Measurements from ENCODE around the gene OLIG2.

OLIG2 gene

GRCh38 chr21:33007747-33008146, 18.0 kb upstream of the OLIG2 start:
- no peak for TF ChIP-seq NFIC (IDR thresholded peaks at IDR 0.05)
- TF ChIP-seq EP300 (IDR thresholded peaks at IDR 0.05; ENCODE audit: borderline replicate concordance), result no peak

GRCh38 chr21:33008333-33009051, 17.2 kb upstream of the OLIG2 start:
- no peak for TF ChIP-seq REST (IDR thresholded peaks at IDR 0.05; ENCODE audit: low read depth)
- TF ChIP-seq EP300 (IDR thresholded peaks at IDR 0.05; ENCODE audit: borderline replicate concordance), result no peak
- TF ChIP-seq YY1 (IDR thresholded peaks at IDR 0.05; ENCODE audit: low read depth), result no peak
- TF ChIP-seq FOXM1 (IDR thresholded peaks at IDR 0.05; ENCODE audit: borderline replicate concordance, low read depth), result no peak
- TF ChIP-seq CEBPB (IDR thresholded peaks at IDR 0.05), result no peak
- no peak for TF ChIP-seq EGR1 (IDR thresholded peaks at IDR 0.05)
- no peak for TF ChIP-seq MAX (IDR thresholded peaks at IDR 0.05)
- TF ChIP-seq ZBTB7A (IDR thresholded peaks at IDR 0.05; ENCODE audit: low read depth), result no peak
- no peak for TF ChIP-seq RAD21 (IDR thresholded peaks at IDR 0.05; ENCODE audit: low read depth)
- no peak for TF ChIP-seq USF1 (IDR thresholded peaks at IDR 0.05)
- no peak for TF ChIP-seq TAF1 (IDR thresholded peaks at IDR 0.05; ENCODE audit: low read depth)
- no peak for TF ChIP-seq TEAD4 (IDR thresholded peaks at IDR 0.05)
- no peak for TF ChIP-seq NFIC (IDR thresholded peaks at IDR 0.05)
- TF ChIP-seq CREB1 (IDR thresholded peaks at IDR 0.05; ENCODE audit: low read depth), result no peak
- no peak for TF ChIP-seq TCF12 (IDR thresholded peaks at IDR 0.05; ENCODE audit: low read depth)

GRCh38 chr21:33010931-33011330, 14.8 kb upstream of the OLIG2 start:
- TF ChIP-seq REST (IDR thresholded peaks at IDR 0.05; ENCODE audit: low read depth) (no peak), NFIC (IDR thresholded peaks at IDR 0.05) (no peak), EP300 (IDR thresholded peaks at IDR 0.05; ENCODE audit: borderline replicate concordance) (no peak), FOXM1 (IDR thresholded peaks at IDR 0.05; ENCODE audit: borderline replicate concordance, low read depth) (no peak), TAF1 (IDR thresholded peaks at IDR 0.05; ENCODE audit: low read depth) (no peak), CREB1 (IDR thresholded peaks at IDR 0.05; ENCODE audit: low read depth) (no peak), RAD21 (IDR thresholded peaks at IDR 0.05; ENCODE audit: low read depth) (no peak), USF1 (IDR thresholded peaks at IDR 0.05) (no peak), MAX (IDR thresholded peaks at IDR 0.05) (no peak), CEBPB (IDR thresholded peaks at IDR 0.05) (no peak)

- TF ChIP-seq ZBTB7A (IDR thresholded peaks at IDR 0.05; ENCODE audit: low read depth) (no peak), RAD21 (IDR thresholded peaks at IDR 0.05; ENCODE audit: low read depth) (no peak), MAX (IDR thresholded peaks at IDR 0.05) (no peak), CEBPB (IDR thresholded peaks at IDR 0.05) (no peak), REST (IDR thresholded peaks at IDR 0.05; ENCODE audit: low read depth) (no peak), EP300 (IDR thresholded peaks at IDR 0.05; ENCODE audit: borderline replicate concordance) (no peak), TEAD4 (IDR thresholded peaks at IDR 0.05) (no peak), USF1 (IDR thresholded peaks at IDR 0.05) (no peak), TCF12 (IDR thresholded peaks at IDR 0.05; ENCODE audit: low read depth) (no peak), NFIC (IDR thresholded peaks at IDR 0.05) (no peak), YY1 (IDR thresholded peaks at IDR 0.05; ENCODE audit: low read depth) (no peak), FOXM1 (IDR thresholded peaks at IDR 0.05; ENCODE audit: borderline replicate concordance, low read depth) (no peak), TAF1 (IDR thresholded peaks at IDR 0.05; ENCODE audit: low read depth) (no peak), CREB1 (IDR thresholded peaks at IDR 0.05; ENCODE audit: low read depth) (no peak), EGR1 (IDR thresholded peaks at IDR 0.05) (no peak)
Observed at GRCh38 chr21:33011462-33011861, 14.3 kb upstream of the OLIG2 start.

All from Ishikawa (cell line).